HepG2 (cell line): ENCODE results near the gene SLC5A10. TPM values are rescaled to one million over a fixed set of nuclear protein-coding genes. Genes with fewer than 3 reads are reported as not detected.

ENCODE experiments used
- ATAC-seq: fragments of 200-7000 bp; cut with Tn5 transposase; 3 replicates; pipeline ENCODE4 v1.9.1; 2020; ENCODE audit warnings: mild to moderate bottlenecking, moderate library complexity
- BruUV-seq: library from RNA; stranded (reverse); fragments of 400-500 nt; replicated peaks from 2 replicates; lab custom pipeline; 2021; lab: Mats Ljungman, UMichigan
- CTCF ChIA-PET: fragments of 300-600 bp; formaldehyde crosslinking; extraction: SDS; loops from one replicate; lab custom pipeline; 2021; ENCODE audit warnings: low total read pairs, inconsistent platforms, low intra/inter-chr PET ratio; lab: Yijun Ruan, JAX
- POLR2A ChIA-PET: fragments of 350-600 bp; sonication (Branson Sonifier 250); formaldehyde crosslinking; loops from one replicate; lab custom pipeline; 2020; ENCODE audit warnings: antibody characterized with exemption, inconsistent platforms; lab: Yijun Ruan, JAX
- DNase-seq: peaks from one replicate; pipeline ENCODE4 v3.0.0-alpha.2; 2015; ENCODE audit warnings: low spot score
- FAIRE-seq: peaks from 3 replicates; lab custom pipeline; 2011; peaks lifted over from hg19 to GRCh38; lab: Jason Lieb, UNC
- H2AFZ ChIP-seq: one replicate; pipeline ENCODE4 v1.6.1; 2011; ENCODE audit warnings: low read length, inconsistent platforms
- H3K27ac ChIP-seq: fragments of 300-600 bp; 3 replicates; pipeline ENCODE4 v1.8.0; 2011; ENCODE audit warnings: mixed run types, mild to moderate bottlenecking, mixed read lengths, low read length, inconsistent platforms; ENCODE audit not compliant: insufficient read depth; ENCODE audit errors: extremely low read length
- H3K27me3 ChIP-seq, 2 experiments: fragments of 200-600 bp in 1 of 2; 2 replicates in 1 of 2; 3 replicates in 1 of 2; pipeline versions ENCODE4 v1.6.0 to v1.8.0; 2011; ENCODE audit warnings: low read length in 2 of 2, mild to moderate bottlenecking in 2 of 2, moderate library complexity in 2 of 2, inconsistent platforms in 1 of 2; ENCODE audit not compliant: insufficient read depth in 2 of 2, control insufficient read depth in 1 of 2
- H3K36me3 ChIP-seq, 2 experiments: fragments of 200-600 bp in 1 of 2; replicated peaks in 1 of 2; 2 replicates in 1 of 2; 3 replicates in 1 of 2; pipeline versions ENCODE4 v1.5.1 to v1.8.0; 2011; ENCODE audit warnings: low read length in 2 of 2, inconsistent platforms in 1 of 2; ENCODE audit not compliant: insufficient read depth in 2 of 2, control insufficient read depth in 1 of 2
- H3K4me1 ChIP-seq: 2 replicates; pipeline ENCODE4 v1.5.1; 2012; ENCODE audit warnings: low read length, inconsistent platforms; ENCODE audit not compliant: insufficient read depth
- H3K4me2 ChIP-seq: 2 replicates; pipeline ENCODE4 v1.6.0; 2011; ENCODE audit warnings: low read depth, low read length, inconsistent platforms
- H3K4me3 ChIP-seq, 3 experiments: fragments of 200-600 bp in 1 of 3; sonication (generic), shearing (Covaris generic) in 1 of 3; replicated peaks in 1 of 3; 2 replicates each; pipeline ENCODE4 v1.5.1; 2011 to 2016; ENCODE audit warnings: low read length in 3 of 3, inconsistent platforms in 2 of 3, low read depth in 2 of 3, mild to moderate bottlenecking in 2 of 3, control low read depth in 1 of 3, mixed read lengths in 1 of 3; ENCODE audit not compliant: insufficient read depth in 1 of 3
- H3K79me2 ChIP-seq: one replicate; pipeline ENCODE4 v1.6.1; 2011; ENCODE audit warnings: low read length, inconsistent platforms; ENCODE audit not compliant: insufficient read depth
- H3K9ac ChIP-seq: 2 replicates; pipeline ENCODE4 v1.6.0; 2011; ENCODE audit warnings: mild to moderate bottlenecking, low read depth, low read length, inconsistent platforms; ENCODE audit not compliant: insufficient read depth
- H3K9me3 ChIP-seq: 2 replicates; pipeline ENCODE4 v1.5.1; 2012; ENCODE audit warnings: mild to moderate bottlenecking, low read length
- H4K20me1 ChIP-seq: 2 replicates; pipeline ENCODE4 v1.6.0; 2011; ENCODE audit warnings: inconsistent platforms, mild to moderate bottlenecking, low read length, moderate library complexity; ENCODE audit not compliant: insufficient read depth
- RAD51 ChIP-seq: fragments of 450-650 bp; IDR thresholded peaks from 2 replicates; pipeline ENCODE4 v1.6.1; 2016; ENCODE audit warnings: borderline replicate concordance
- RNF219 ChIP-seq: sonication (generic); formaldehyde crosslinking; IDR thresholded peaks from 2 replicates; pipeline ENCODE4 v1.5.0; 2020; ENCODE audit warnings: mild to moderate bottlenecking, missing genetic modification reagents
- SP1 ChIP-seq, 2 experiments: fragments of 450-650 bp in 1 of 2; sonication (generic) in 1 of 2; formaldehyde crosslinking in 1 of 2; IDR thresholded peaks; 2 replicates each; pipeline versions ENCODE4 v1.4.0 to v1.6.1; 2016 to 2020; ENCODE audit warnings: missing genetic modification reagents in 1 of 2
- TRAFD1 ChIP-seq: sonication (generic); formaldehyde crosslinking; IDR thresholded peaks from 2 replicates; pipeline ENCODE4 v1.5.1; 2020; ENCODE audit warnings: missing genetic modification reagents, mild to moderate bottlenecking, borderline replicate concordance
- ZNF12 ChIP-seq: sonication (generic); formaldehyde crosslinking; IDR thresholded peaks from 2 replicates; pipeline ENCODE4 v1.5.0; 2020; ENCODE audit warnings: missing genetic modification reagents
- ZNF232 ChIP-seq: sonication (generic); formaldehyde crosslinking; IDR thresholded peaks from 2 replicates; pipeline ENCODE4 v1.4.0; 2020; ENCODE audit warnings: missing genetic modification reagents, borderline replicate concordance
- ZNF235 ChIP-seq: sonication (generic); formaldehyde crosslinking; IDR thresholded peaks from 2 replicates; pipeline ENCODE4 v1.8.1; 2023; ENCODE audit warnings: mild to moderate bottlenecking, missing genetic modification reagents, borderline replicate concordance
- ZNF331 ChIP-seq: sonication (generic); formaldehyde crosslinking; IDR thresholded peaks from 2 replicates; pipeline ENCODE4 v1.4.0; 2020; ENCODE audit warnings: missing genetic modification reagents
- ZNF589 ChIP-seq: sonication (generic); formaldehyde crosslinking; conservative IDR thresholded peaks from 2 replicates; pipeline ENCODE4 v1.8.0; 2022; ENCODE audit warnings: mild to moderate bottlenecking, moderate library complexity, missing genetic modification reagents
- ZNF660 ChIP-seq: sonication (generic); formaldehyde crosslinking; IDR thresholded peaks from 2 replicates; pipeline ENCODE4 v1.5.1; 2020; ENCODE audit warnings: mild to moderate bottlenecking, low read depth, missing genetic modification reagents, borderline replicate concordance
- ZNF770 ChIP-seq: sonication (generic); formaldehyde crosslinking; IDR thresholded peaks from 2 replicates; pipeline ENCODE4 v1.5.0; 2020; ENCODE audit warnings: mild to moderate bottlenecking, missing genetic modification reagents
- WGBS: methylation state at CpG from one replicate; pipeline ENCODE4 v1.1.6; 2017; ENCODE audit warnings: low lambda C conversion rate; 5-methylcytosine and 5-hydroxymethylcytosine counted together
- in situ Hi-C: cut with HindIII; loops from 2 replicates; pipeline ENCODE4 v1.10.0; 2017; ENCODE audit warnings: low pct_unique_long_range_greater_than_20kb; ENCODE audit not compliant: extremely low pct_ligation_motif_present
- intact Hi-C: fragments of 100-400 bp; cut with micrococcal nuclease; formaldehyde crosslinking; loops from one replicate; pipeline ENCODE4 v1.10.0; 2022; ENCODE audit not compliant: unreplicated experiment
- polyA plus RNA-seq, 8 experiments: library from polyadenylated mRNA; depleted of rRNA in 3 of 8; stranded (reverse) in 7 of 8; unstranded in 1 of 8; fragments of >200 nt; fragmentation: Illumina TruSeq in 4 of 8; extraction: Trizol in 4 of 8; gene quantifications; 2 replicates each; pipeline versions ENCODE4 v1.2.1 to v1.2.3, GENCODE V29; 2011 to 2016; ENCODE audit warnings: low read depth in 4 of 8, missing spikeins in 1 of 8, mixed read lengths in 1 of 8; ENCODE audit not compliant: insufficient read depth in 1 of 8
- total RNA-seq, 5 experiments: library from RNA; depleted of rRNA; stranded (reverse); fragments of >200 nt; fragmentation: Illumina TruSeq; extraction: Trizol; gene quantifications; 2 replicates each; pipeline ENCODE4 v1.2.3, GENCODE V29; 2016; ENCODE audit warnings: low read depth in 1 of 5

SLC5A10 gene
- total and polyA plus RNA-seq, 2 of the 13 experiments (the other 11 are each of a cell fraction or from before 2014, with no cell fraction given) = 0.05 TPM; not detected in 1

DNA sequence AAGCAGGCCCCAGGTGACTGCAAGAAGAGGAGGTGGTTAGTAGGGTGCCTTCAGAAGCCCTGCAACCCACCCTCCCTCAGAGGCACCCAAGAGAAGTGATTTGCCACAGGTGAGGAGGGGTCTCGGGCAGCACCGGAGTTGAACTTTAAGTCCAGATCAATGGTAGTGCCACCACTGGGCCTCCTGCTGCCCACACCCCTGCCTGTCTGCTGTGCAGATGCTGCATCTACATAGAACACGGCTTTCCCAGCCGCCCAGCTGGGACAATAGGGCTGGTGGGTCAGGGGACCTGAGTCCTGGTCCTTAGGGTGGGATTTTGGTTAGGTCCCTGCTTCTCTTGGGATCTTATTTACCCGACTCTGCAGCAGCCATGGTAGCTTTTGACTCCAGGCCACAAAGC lies 70.2 kb downstream of the SLC5A10 start:
- in situ Hi-C loops = no loop called here

GRCh38 chr17:19022747-19023146 lies 70.8 kb downstream of the SLC5A10 start:
- FAIRE-seq (no peak), ATAC-seq (peak; percentile 8; the same call in 1 of the 3 replicates), DNase-seq (no peak)
- Histone ChIP-seq H3K4me1 (peaks cover 33% of the 10 kb centered on the region), H3K4me3 (no peak overlapping the region), H3K9me3 (no peaks in the 10 kb centered on the region), H3K36me3 (no peaks in the 10 kb centered on the region), H3K79me2 (no peaks in the 10 kb centered on the region), H3K9ac (no peak overlapping the region), H3K27ac (no peak overlapping the region), H3K27me3 (peaks cover 3 to 15% of the 10 kb centered on the region in 2 experiments; a peak in 3 of 5 replicates), H4K20me1 (no peaks in the 10 kb centered on the region), H3K4me2 (no peak overlapping the region), H2AFZ (no peak overlapping the region)
- intact Hi-C loops = no loop called here
- CTCF ChIA-PET = no interaction called here
- POLR2A ChIA-PET = interaction anchor here (2.2 kb wide), 1 partner anchor 17 kb away, joined by 15 read pairs; the partner anchor contains the start of gene FAM83G
- in situ Hi-C loops = no loop called here
- no TSS peak for BruUV-seq
- 30% methylated on average over 2 of the region's 6 CpGs for WGBS
- TF ChIP-seq RAD51 (no peak), ZNF331 (CRISPR knock-in tag) (no peak), RNF219 (no peak), ZNF589 (CRISPR knock-in tag) (no peak), TRAFD1 (CRISPR knock-in tag) (no peak), ZNF660 (CRISPR knock-in tag) (no peak), SP1 (IDR thresholded peaks at IDR 0.05) (no peak), SP1 (CRISPR knock-in tag; IDR thresholded peaks at IDR 0.05) (no peak)

More for the DNA sequence above, 70.2 kb downstream of the SLC5A10 start:
- FAIRE-seq (no peak), DNase-seq (no peak), ATAC-seq (no peak)
- Histone ChIP-seq H3K4me2 (no peak overlapping the region), H2AFZ (no peak overlapping the region), H3K9me3 (no peaks in the 10 kb centered on the region), H3K36me3 (no peaks in the 10 kb centered on the region), H3K79me2 (no peaks in the 10 kb centered on the region), H3K9ac (no peak overlapping the region), H3K27ac (no peak overlapping the region), H4K20me1 (no peaks in the 10 kb centered on the region), H3K27me3 (peaks cover 3 to 21% of the 10 kb centered on the region in 2 experiments; a peak in 3 of 5 replicates), H3K4me1 (peaks cover 39% of the 10 kb centered on the region), H3K4me3 (no peak overlapping the region)
- intact Hi-C loops = no loop called here
- TF ChIP-seq ZNF12 (CRISPR knock-in tag) (no peak), ZNF770 (CRISPR knock-in tag) (no peak), ZNF232 (CRISPR knock-in tag) (peak; percentile 66; the same call in 1 of the 2 replicates), ZNF235 (CRISPR knock-in tag) (no peak)
- ChIA-PET POLR2A (interaction anchor here (2.2 kb wide), 1 partner anchor 17 kb away, joined by 15 read pairs; the partner anchor contains the start of gene FAM83G), CTCF (no interaction called here)
- no TSS peak for BruUV-seq
- WGBS = 67% methylated on average over 3 of the region's 5 CpGs
